Right lobe of liver (tissue), 6 donors: ENCODE results near the gene CXCL12. TPM values are rescaled to one million over a fixed set of nuclear protein-coding genes. Genes with fewer than 3 reads are reported as not detected.

Source experiments
- ATAC-seq, 4 donors: fragments of 200-7000 bp; cut with Tn5 transposase; one replicate each; pipeline ENCODE4 v1.9.1; 2020; ENCODE audit warnings: mild to moderate bottlenecking in 4 of 4, moderate library complexity in 4 of 4
- DNase-seq, 3 donors: peaks; one replicate each; pipeline ENCODE4 v3.0.0-alpha.2; 2020
- H3K27ac ChIP-seq, 3 donors: fragments of 200-600 bp; one replicate each; pipeline ENCODE4 v1.8.0; 2022
- H3K27me3 ChIP-seq, 2 donors: fragments of 200-600 bp; one replicate each; pipeline ENCODE4 v1.8.0; 2022
- H3K36me3 ChIP-seq, 4 donors: fragments of 200-600 bp; sonication (generic) in 1 of 4; one replicate each; pipeline versions ENCODE4 v1.5.1 to v1.8.0; 2017 to 2022; ENCODE audit warnings: control low read depth in 1 of 4
- H3K4me1 ChIP-seq, 4 donors: fragments of 200-600 bp; sonication (generic) in 1 of 4; one replicate each; pipeline versions ENCODE4 v1.5.1 to v1.8.0; 2017 to 2022; ENCODE audit warnings: control low read depth in 1 of 4
- H3K4me3 ChIP-seq, 3 donors: fragments of 200-600 bp; one replicate each; pipeline ENCODE4 v1.8.0; 2022
- H3K9me3 ChIP-seq, 4 donors: fragments of 200-600 bp; sonication (generic) in 1 of 4; one replicate each; pipeline versions ENCODE4 v1.5.1 to v1.8.0; 2017 to 2022; ENCODE audit warnings: control low read depth in 1 of 4
- POLR2A ChIP-seq: fragments of 450-650 bp; IDR thresholded peaks from one replicate; pipeline ENCODE4 v1.6.1; 2017; ENCODE audit warnings: antibody characterized with exemption, mild to moderate bottlenecking
- WGBS: methylation state at CpG from one replicate; pipeline ENCODE4 v1.1.6; 2018; ENCODE audit warnings: low coverage, low lambda C conversion rate; ENCODE audit not compliant: insufficient coverage; ENCODE audit errors: missing lambda C conversion rate; 5-methylcytosine and 5-hydroxymethylcytosine counted together
- intact Hi-C, 2 donors: fragments of 100-400 bp; cut with DNase I; formaldehyde crosslinking; loops; one replicate each; pipeline versions ENCODE4 v1.11.2 to v1.14.1; 2022
- total RNA-seq, 6 experiments: library from RNA; depleted of rRNA in 2 of 6; stranded (reverse); fragments of >200 nt in 2 of 6; fragmentation: NEBNext Ultra II Directional in 3 of 6; extraction: Animal tissue kit (Norgen Biotek cat#: 25700) in 3 of 6; gene quantifications; one replicate each; pipeline versions ENCODE4 v1.1.0 to v1.2.4, GENCODE V29; 2016 to 2023
- TF ChIP-seq, protein P1 (sequence below), 4 donors: fragments of 200-600 bp in 3 of 4; fragments of 450-650 bp in 1 of 4; IDR thresholded peaks; one replicate each; pipeline versions ENCODE4 v1.5.1 to v1.8.0; 2016 to 2022; ENCODE audit warnings: antibody characterized with exemption in 4 of 4, mild to moderate bottlenecking in 2 of 4
- donor health status: DM: no; HTN: yes; CAD: no.
- donor health status: DM: no; HTN: no; CAD: no.
- donor health status: DM: no; HTN: no; CAD: no.
- donor health status: DM: no; HTN: yes; CAD: no.
- donor health status: DM: no; HTN: yes; CAD: no.

Gene CXCL12
- total RNA-seq, 6 experiments from 2014 or later, result 17.5 to 116 (median 65.3) TPM

DNA sequence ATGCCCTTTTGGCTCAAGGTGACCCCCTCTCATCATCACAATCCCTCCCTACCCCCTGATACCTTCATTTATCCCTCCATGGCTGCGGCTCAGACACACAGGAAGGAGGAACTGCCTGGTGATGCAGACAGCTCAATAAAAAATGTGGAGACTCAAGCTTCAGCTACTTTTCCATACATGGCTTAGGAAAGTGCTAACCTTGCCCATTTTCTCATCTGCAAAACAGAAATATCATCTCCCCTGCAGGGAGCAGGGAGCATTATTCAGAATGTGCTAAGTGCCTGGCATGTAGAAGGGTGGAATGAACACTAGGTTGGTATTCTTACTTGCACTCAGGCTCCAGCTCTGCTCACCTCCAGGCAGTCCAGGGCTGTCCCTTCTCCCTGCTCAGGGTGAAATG lies 23.8 kb downstream of the CXCL12 start:
- TF ChIP-seq POLR2A, result no peak
- TF ChIP-seq, protein P1, sequence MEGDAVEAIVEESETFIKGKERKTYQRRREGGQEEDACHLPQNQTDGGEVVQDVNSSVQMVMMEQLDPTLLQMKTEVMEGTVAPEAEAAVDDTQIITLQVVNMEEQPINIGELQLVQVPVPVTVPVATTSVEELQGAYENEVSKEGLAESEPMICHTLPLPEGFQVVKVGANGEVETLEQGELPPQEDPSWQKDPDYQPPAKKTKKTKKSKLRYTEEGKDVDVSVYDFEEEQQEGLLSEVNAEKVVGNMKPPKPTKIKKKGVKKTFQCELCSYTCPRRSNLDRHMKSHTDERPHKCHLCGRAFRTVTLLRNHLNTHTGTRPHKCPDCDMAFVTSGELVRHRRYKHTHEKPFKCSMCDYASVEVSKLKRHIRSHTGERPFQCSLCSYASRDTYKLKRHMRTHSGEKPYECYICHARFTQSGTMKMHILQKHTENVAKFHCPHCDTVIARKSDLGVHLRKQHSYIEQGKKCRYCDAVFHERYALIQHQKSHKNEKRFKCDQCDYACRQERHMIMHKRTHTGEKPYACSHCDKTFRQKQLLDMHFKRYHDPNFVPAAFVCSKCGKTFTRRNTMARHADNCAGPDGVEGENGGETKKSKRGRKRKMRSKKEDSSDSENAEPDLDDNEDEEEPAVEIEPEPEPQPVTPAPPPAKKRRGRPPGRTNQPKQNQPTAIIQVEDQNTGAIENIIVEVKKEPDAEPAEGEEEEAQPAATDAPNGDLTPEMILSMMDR (IDR thresholded peaks at IDR 0.05), result no peak

DNA sequence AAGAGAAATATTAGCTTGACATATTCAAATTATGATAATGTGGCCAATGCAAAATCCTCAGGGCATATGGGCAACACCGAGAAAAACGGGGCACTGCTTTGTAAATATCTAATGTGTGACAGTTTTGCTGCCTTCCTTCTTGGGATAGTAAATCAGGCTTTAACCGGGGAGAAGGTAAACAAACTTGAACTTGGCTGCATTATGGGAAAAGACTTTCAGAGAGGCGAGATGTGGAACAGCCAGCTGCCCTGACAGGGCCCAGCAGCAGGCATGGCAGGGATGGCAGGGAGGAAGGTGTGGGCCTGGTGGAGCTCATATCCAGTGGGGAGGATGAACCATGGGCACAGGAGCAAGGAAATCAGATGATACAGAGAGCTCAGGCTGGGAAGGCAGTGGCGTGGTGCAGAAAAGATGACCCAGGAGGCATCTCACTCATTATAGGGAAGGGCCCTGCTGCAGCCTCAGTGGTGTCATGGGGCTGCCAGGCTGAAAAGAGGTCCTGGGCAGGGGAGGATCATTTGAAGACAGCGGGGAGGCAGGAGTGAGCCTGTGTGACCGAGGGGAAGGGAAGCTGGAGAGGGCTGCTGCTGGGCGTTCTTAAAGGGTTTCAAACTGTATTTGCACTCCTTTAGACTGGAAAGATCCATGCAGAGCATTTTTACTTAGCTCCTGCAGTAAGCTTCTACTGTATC lies 26.7 kb downstream of the CXCL12 start:
- Histone ChIP-seq H3K4me3 (no peak overlapping the region), H3K27me3 (no peaks in the 10 kb centered on the region), H3K36me3 (no peaks in the 10 kb centered on the region), H3K9me3 (no peaks in the 10 kb centered on the region), H3K4me1 (no peaks in the 10 kb centered on the region), H3K27ac (no peak overlapping the region)
- TF ChIP-seq POLR2A, result no peak
- TF ChIP-seq, protein P1 (IDR thresholded peaks at IDR 0.05), result no peak
- DNase-seq (no peak), ATAC-seq (no peak)
- intact Hi-C loops, result no loop called here
- 59% methylated on average over 8 of the region's 8 CpGs for WGBS

More for the DNA sequence above, 23.8 kb downstream of the CXCL12 start:
- ATAC-seq (no peak), DNase-seq (no peak)
- WGBS, result 50% methylated on average over 1 of the region's 1 CpG
- H3K9me3 ChIP-seq, result no peaks in the 10 kb centered on the region
- H3K4me3 ChIP-seq, result no peak overlapping the region
- H3K36me3 ChIP-seq, result no peaks in the 10 kb centered on the region
- H3K27ac ChIP-seq, result no peak overlapping the region
- H3K4me1 ChIP-seq, result no peaks in the 10 kb centered on the region
- intact Hi-C loops, result no loop called here
- H3K27me3 ChIP-seq, result no peaks in the 10 kb centered on the region

DNA sequence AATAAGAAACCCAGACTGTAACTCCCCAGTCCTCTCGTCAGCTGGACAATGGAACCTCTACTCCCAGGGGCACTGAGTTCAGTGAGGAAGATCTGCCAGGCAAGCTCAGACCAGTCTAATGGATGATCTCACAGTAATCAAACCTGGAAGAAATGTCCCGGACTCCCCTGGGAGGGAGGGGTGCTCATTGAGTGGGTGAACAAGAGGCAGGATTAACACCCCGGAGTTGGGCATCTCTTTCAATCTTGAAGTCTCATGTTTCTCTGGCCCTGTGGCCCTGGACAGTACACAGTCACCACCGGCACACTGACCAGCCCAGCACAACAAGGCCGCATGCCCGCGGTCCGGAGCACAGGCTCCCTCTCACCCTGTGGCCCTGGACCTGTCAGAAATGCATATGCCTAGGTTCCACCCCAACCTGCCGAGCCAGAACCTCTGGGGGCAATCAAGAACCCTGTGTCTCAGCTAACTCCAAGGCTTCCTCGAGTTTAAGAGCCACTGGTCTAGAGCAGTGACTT lies 27.8 kb downstream of the CXCL12 start:
- H3K4me1 ChIP-seq, result no peaks in the 10 kb centered on the region
- H3K27me3 ChIP-seq, result no peaks in the 10 kb centered on the region
- H3K9me3 ChIP-seq, result no peaks in the 10 kb centered on the region
- DNase-seq (no peak), ATAC-seq (no peak)
- 38% methylated on average over 1 of the region's 10 CpGs for WGBS
- TF ChIP-seq POLR2A, result no peak
- TF ChIP-seq, protein P1 (IDR thresholded peaks at IDR 0.05), result no peak
- no peak overlapping the region for H3K27ac ChIP-seq
- no peak overlapping the region for H3K4me3 ChIP-seq
- intact Hi-C loops, result no loop called here
- no peaks in the 10 kb centered on the region for H3K36me3 ChIP-seq

DNA sequence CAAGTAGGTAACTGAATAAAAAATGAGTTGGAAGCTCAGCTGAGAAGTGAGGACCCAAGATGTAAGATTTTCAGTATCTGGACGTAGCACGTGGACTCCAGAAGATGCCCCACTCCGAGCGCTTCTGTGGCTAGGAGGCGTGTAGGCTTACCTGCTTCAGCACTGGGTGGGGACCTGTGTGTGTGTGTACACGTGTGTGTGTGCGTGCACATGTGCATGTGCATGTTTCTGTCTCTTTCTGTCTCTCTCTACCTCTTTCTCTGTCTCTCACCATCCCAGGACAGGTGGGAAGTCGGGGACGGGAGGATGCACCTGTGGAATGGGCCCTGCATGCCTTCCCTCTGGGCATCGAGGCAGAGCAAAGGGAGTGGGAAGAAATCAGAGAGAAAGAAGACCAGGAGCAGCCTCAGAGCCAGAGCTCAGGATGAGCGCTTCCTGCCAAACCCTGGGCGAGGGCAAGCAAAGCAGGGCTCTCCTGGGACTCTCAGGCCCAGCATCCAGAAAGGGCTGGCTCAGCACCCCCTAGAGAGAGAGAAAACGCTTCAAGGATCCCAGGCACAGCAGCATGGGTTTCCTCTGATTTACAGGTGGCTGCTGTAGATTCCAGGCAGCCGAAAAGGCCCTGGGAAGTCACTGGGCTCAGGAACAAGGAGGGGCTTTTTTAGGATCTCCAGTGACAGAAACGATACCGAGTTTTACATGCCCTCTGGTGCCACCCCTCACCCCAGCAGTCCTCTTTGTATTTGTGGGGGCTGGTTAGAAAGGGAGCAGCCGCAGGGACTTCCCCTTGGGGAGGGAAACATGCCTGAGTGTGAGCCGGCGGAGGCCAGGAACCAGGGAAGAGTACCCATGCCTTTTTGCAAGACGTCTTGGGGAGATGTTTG lies 28.5 kb downstream of the CXCL12 start:
- Histone ChIP-seq H3K27ac (no peak overlapping the region), H3K4me3 (no peak overlapping the region), H3K27me3 (no peaks in the 10 kb centered on the region), H3K4me1 (no peaks in the 10 kb centered on the region), H3K36me3 (no peaks in the 10 kb centered on the region), H3K9me3 (no peaks in the 10 kb centered on the region)
- TF ChIP-seq, protein P1 (IDR thresholded peaks at IDR 0.05), result no peak
- TF ChIP-seq POLR2A, result no peak
- WGBS, result 67% methylated on average over 12 of the region's 20 CpGs
- ATAC-seq (no peak), DNase-seq (no peak)
- intact Hi-C loops, result no loop called here
